Measurements from ENCODE around the gene TNPO1.

The TNPO1 gene

GRCh38 chr5:72951671-72952468, 135.4 kb downstream of the TNPO1 start:
- no peak overlapping the region for H3K4me3 ChIP-seq (ENCODE audit: low read depth, low read length)
- DNase-seq (ENCODE audit: low read depth) = no peak
- TF ChIP-seq, protein P1, sequence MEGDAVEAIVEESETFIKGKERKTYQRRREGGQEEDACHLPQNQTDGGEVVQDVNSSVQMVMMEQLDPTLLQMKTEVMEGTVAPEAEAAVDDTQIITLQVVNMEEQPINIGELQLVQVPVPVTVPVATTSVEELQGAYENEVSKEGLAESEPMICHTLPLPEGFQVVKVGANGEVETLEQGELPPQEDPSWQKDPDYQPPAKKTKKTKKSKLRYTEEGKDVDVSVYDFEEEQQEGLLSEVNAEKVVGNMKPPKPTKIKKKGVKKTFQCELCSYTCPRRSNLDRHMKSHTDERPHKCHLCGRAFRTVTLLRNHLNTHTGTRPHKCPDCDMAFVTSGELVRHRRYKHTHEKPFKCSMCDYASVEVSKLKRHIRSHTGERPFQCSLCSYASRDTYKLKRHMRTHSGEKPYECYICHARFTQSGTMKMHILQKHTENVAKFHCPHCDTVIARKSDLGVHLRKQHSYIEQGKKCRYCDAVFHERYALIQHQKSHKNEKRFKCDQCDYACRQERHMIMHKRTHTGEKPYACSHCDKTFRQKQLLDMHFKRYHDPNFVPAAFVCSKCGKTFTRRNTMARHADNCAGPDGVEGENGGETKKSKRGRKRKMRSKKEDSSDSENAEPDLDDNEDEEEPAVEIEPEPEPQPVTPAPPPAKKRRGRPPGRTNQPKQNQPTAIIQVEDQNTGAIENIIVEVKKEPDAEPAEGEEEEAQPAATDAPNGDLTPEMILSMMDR (IDR thresholded peaks at IDR 0.05; ENCODE audit: low read depth, low read length, missing control alignments) = no peak

GRCh38 chr5:72954389-72954788, 137.9 kb downstream of the TNPO1 start:
- H3K4me3 ChIP-seq (ENCODE audit: low read depth, low read length) = no peak overlapping the region
- TF ChIP-seq, protein P1 (IDR thresholded peaks at IDR 0.05; ENCODE audit: low read depth, low read length, missing control alignments) = no peak

GRCh38 chr5:72955143-72955767, 138.8 kb downstream of the TNPO1 start:
- peak overlapping the region; percentile 75 for H3K4me3 ChIP-seq (ENCODE audit: low read depth, low read length)
- TF ChIP-seq, protein P1 (IDR thresholded peaks at IDR 0.05; ENCODE audit: low read depth, low read length, missing control alignments) = no peak
- DNase-seq (ENCODE audit: low read depth) = no peak

More at GRCh38 chr5:72954389-72954788, 137.9 kb downstream of the TNPO1 start:
- DNase-seq (ENCODE audit: low read depth) = no peak

- peak within 1 kb of the TSS; percentile 75 for H3K4me3 ChIP-seq (ENCODE audit: low read depth, low read length)
- peak; percentile 77 for DNase-seq (ENCODE audit: low read depth)
- TF ChIP-seq, protein P1 (IDR thresholded peaks at IDR 0.05; ENCODE audit: low read depth, low read length, missing control alignments) = peak; percentile 74
Observed at GRCh38 chr5:72955768-72956323, 139.4 kb downstream of the TNPO1 start, which contains the start of gene FCHO2. FCHO2 (plus strand) TSS chr5:72956041; CDS start chr5:72956097, 56 bp downstream.

DNA sequence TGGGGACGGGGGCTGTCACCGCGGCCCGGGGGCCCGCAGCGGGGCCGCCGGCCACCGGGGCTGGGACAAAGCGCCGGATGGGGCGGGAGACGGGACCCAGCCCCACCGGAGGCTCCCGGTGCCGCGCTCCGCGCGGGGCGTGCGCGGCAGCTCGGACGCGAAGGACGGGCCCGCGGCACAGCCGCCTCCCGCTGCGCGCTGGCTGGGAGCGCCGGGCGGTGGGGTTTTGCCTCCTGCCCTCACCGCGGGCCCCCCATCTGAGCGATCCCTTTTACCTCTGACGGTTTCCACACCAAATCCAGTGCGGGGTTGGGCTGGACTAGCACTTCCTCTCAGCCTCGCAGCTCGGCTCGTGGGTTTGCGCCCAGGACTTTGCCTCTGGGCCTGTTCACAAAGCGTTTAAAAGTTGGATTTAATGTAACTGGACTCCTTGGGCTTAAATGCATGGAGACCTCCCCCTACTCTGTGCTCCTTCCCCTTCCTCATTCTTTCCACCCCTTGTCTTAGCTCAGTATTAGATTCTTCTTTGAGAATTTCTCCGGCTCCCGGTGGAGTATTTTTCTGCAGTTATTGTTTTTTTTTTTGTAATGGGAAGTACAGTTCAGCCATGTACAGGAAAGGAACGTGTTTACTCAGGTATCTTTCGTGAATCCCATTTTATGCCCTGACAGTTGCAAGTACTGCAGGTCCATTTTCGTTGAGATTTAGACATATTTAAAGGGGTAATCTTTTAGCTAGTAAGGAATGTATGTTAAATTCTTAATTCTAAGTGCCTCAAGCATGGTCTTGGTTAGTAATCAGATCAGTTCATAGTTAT, 140.1 kb downstream of the TNPO1 start:
- TF ChIP-seq, protein P1 (IDR thresholded peaks at IDR 0.05; ENCODE audit: low read depth, low read length, missing control alignments) = no peak
- peak overlapping the region; percentile 75 for H3K4me3 ChIP-seq (ENCODE audit: low read depth, low read length)
- DNase-seq (ENCODE audit: low read depth) = no peak

GRCh38 chr5:72957337-72957736, 140.9 kb downstream of the TNPO1 start:
- H3K4me3 ChIP-seq (ENCODE audit: low read depth, low read length) = no peak overlapping the region
- TF ChIP-seq, protein P1 (IDR thresholded peaks at IDR 0.05; ENCODE audit: low read depth, low read length, missing control alignments) = no peak
- no peak for DNase-seq (ENCODE audit: low read depth)

All from GM12864 (cell line).